OCI-LY3 (cell line): ENCODE results near the gene DHRS11.

ENCODE experiments used
- H2AFZ ChIP-seq: fragments of 200-600, 300-600 bp; shearing (Covaris generic); 2 replicates; pipeline ENCODE4 v1.6.0; 2014; ENCODE audit warnings: antibody characterized with exemption, low read depth, low read length
- H3K27ac ChIP-seq: fragments of 200-600, 300-600 bp; sonication (generic); 2 replicates; pipeline ENCODE4 v1.5.1; 2014; ENCODE audit warnings: mild to moderate bottlenecking, low read length, moderate library complexity, mixed read lengths
- H3K27me3 ChIP-seq: fragments of 200-600, 300-600 bp; sonication (generic); 2 replicates; pipeline ENCODE4 v1.6.1; 2014; ENCODE audit warnings: low read depth, low read length, mixed read lengths
- H3K36me3 ChIP-seq: fragments of 200-600, 300-600 bp; sonication (generic); replicated peaks from 2 replicates; pipeline ENCODE3; 2014; ENCODE audit warnings: low read depth, low read length, mixed read lengths
- H3K4me1 ChIP-seq: fragments of 300-600, 200-600 bp; sonication (generic); 2 replicates; pipeline ENCODE4 v1.6.1; 2014; ENCODE audit warnings: low read length, mixed read lengths
- H3K4me2 ChIP-seq: fragments of 200-600, 300-600 bp; sonication (generic); 2 replicates; pipeline ENCODE4 v1.6.1; 2014; ENCODE audit warnings: low read length, mixed read lengths
- H3K4me3 ChIP-seq: fragments of 300-600, 200-600 bp; sonication (generic); 2 replicates; pipeline ENCODE4 v1.5.1; 2014; ENCODE audit warnings: antibody characterized with exemption, mild to moderate bottlenecking, low read length, moderate library complexity
- H3K79me2 ChIP-seq: fragments of 300-600, 200-600 bp; shearing (Covaris generic); 2 replicates; pipeline ENCODE4 v1.6.1; 2014; ENCODE audit warnings: mild to moderate bottlenecking, low read length, mixed read lengths
- H3K9ac ChIP-seq: fragments of 300-600, 200-600 bp; shearing (Covaris generic); 2 replicates; pipeline ENCODE4 v1.6.0; 2014; ENCODE audit warnings: mild to moderate bottlenecking, low read length, moderate library complexity
- H3K9me3 ChIP-seq: fragments of 200-600, 300-600 bp; shearing (Covaris generic); 2 replicates; pipeline ENCODE4 v1.6.1; 2014; ENCODE audit warnings: low read length, mixed read lengths; ENCODE audit not compliant: insufficient read depth
- H4K20me1 ChIP-seq: fragments of 200-600, 300-600 bp; sonication (generic); 2 replicates; pipeline ENCODE4 v1.6.1; 2016; ENCODE audit warnings: low read length, mixed read lengths; ENCODE audit not compliant: insufficient read depth
- EZH2phosphoT487 ChIP-seq: fragments of 200-600 bp; shearing (Covaris generic); IDR thresholded peaks from 2 replicates; pipeline ENCODE4 v1.6.1; 2018; ENCODE audit warnings: antibody characterized with exemption, mixed run types, low read depth
- TF ChIP-seq, protein P1 (sequence below): fragments of 200-600, 300-600 bp; sonication (generic); IDR thresholded peaks from 2 replicates; pipeline ENCODE4 v1.5.1; 2014; ENCODE audit warnings: antibody characterized with exemption, low read length, low read depth

Gene DHRS11

DNA sequence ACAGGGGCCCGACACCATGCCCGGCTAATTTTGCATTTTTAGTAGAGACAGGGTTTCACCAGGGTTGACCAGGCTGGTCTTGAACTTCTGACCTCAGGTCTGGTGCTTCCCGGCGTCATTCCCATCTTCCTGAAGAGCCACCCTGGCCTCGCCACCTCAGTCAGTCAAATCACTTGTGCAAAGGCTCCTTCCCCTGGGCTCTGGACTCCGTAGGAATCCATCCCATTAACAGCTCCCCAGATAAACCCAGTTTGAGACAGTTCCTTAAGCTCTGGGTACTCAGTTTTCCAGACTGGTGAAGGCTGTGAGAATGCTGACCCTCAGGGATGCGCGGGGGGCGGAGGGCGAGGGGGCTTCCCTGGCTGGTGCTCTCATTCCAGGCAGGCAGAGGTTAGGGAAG lies 49.2 kb downstream of the DHRS11 start:
- Histone ChIP-seq H3K9me3 (no peaks in the 10 kb centered on the region), H4K20me1 (no peaks in the 10 kb centered on the region), H3K27ac (no peak overlapping the region), H3K4me1 (no peaks in the 10 kb centered on the region), H2AFZ (no peak overlapping the region), H3K36me3 (no peaks in the 10 kb centered on the region), H3K9ac (no peak overlapping the region), H3K4me3 (no peak overlapping the region), H3K27me3 (peaks cover 59% of the 10 kb centered on the region), H3K4me2 (no peak overlapping the region), H3K79me2 (no peaks in the 10 kb centered on the region)
- TF ChIP-seq, protein P1, sequence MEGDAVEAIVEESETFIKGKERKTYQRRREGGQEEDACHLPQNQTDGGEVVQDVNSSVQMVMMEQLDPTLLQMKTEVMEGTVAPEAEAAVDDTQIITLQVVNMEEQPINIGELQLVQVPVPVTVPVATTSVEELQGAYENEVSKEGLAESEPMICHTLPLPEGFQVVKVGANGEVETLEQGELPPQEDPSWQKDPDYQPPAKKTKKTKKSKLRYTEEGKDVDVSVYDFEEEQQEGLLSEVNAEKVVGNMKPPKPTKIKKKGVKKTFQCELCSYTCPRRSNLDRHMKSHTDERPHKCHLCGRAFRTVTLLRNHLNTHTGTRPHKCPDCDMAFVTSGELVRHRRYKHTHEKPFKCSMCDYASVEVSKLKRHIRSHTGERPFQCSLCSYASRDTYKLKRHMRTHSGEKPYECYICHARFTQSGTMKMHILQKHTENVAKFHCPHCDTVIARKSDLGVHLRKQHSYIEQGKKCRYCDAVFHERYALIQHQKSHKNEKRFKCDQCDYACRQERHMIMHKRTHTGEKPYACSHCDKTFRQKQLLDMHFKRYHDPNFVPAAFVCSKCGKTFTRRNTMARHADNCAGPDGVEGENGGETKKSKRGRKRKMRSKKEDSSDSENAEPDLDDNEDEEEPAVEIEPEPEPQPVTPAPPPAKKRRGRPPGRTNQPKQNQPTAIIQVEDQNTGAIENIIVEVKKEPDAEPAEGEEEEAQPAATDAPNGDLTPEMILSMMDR = no peak
- no peak for TF ChIP-seq EZH2phosphoT487

DNA sequence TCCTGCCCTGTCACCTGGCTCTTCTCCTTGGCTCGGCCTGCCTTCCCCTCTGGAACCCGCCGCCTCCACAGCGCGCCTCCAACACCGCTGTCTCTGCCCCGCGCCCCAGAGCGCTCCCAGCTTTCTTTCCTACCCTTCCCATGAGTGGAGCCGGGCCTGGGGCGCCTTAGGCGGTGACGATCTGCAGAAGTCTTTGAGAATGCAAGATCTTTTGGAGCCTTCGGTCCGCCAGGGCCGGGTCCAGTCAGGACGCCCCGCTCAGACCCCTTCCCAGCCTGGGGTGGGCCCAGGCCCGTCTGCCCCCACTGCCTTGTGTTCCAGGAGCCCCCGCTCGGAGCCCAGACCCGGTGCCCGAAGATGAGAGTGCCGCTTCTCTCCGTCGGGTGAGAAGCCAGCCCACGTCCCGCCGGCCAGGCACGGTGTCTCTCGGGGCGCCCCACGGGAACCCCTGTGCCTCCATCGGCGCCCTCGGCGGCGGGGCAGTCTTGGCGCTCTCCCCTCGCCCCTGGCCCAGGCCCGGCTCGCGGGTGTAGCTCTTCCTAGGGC lies 49.7 kb downstream of the DHRS11 start:
- Histone ChIP-seq H3K79me2 (no peaks in the 10 kb centered on the region), H3K27me3 (peaks cover 58% of the 10 kb centered on the region), H3K9me3 (no peaks in the 10 kb centered on the region), H3K36me3 (no peaks in the 10 kb centered on the region), H3K4me3 (no peak overlapping the region), H3K4me2 (no peak overlapping the region), H3K4me1 (no peaks in the 10 kb centered on the region), H4K20me1 (no peaks in the 10 kb centered on the region), H3K27ac (no peak overlapping the region), H2AFZ (no peak overlapping the region), H3K9ac (no peak overlapping the region)
- no peak for TF ChIP-seq EZH2phosphoT487
- TF ChIP-seq, protein P1 = no peak

DNA sequence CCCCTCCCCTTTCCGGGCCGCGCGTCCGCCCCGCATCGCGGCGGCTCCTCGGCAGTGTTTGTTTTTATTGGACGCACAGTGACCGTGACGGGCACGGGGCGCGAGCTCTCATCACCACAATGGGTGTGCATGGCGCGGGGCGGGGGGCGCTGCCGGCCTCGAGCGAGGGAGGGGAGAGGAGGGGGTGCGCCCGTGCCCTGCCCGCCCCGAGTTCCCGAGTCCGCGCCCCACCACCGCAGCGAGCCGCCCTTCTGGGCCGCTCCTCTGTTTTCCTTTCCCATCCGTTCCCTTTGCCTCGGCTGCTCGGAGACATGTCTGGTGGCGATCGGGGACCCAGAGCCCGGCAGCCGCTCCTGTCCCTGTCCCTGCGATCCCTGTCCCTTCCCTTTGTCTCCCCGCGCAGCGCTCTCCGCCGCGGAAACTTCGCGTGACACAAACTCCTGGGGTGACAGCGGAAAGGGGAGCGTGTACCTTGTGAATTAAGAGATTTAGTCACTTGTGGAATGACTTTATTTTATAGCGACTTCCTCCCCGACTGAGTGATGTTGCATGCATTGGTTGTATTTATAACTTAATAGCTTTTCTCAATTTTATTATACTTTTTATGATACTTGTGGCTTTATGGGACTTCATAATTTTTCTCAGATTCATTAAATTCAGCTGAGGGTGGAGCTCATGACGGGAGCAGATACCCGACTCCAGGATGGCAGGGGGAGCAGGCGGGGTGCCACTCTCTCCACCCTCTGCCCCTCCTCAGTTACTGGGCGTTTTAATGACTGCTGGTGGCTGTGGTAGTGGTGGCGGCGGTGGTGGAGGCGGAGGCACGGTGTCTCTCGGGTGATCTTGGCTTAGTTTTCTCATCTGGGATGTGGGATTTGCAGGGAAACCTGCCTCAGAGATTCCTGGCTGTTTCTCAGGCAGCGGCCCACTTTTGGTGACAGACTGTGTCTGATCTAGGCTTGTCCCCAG lies 50.5 kb downstream of the DHRS11 start:
- no peaks in the 10 kb centered on the region for H3K79me2 ChIP-seq
- TF ChIP-seq, protein P1 = no peak
- no peak for TF ChIP-seq EZH2phosphoT487
- no peaks in the 10 kb centered on the region for H3K4me1 ChIP-seq
- no peak overlapping the region for H3K4me3 ChIP-seq
- no peaks in the 10 kb centered on the region for H3K36me3 ChIP-seq
- H3K27me3 ChIP-seq = peaks cover 57% of the 10 kb centered on the region
- H3K27ac ChIP-seq = no peak overlapping the region
- no peak overlapping the region for H3K9ac ChIP-seq
- no peaks in the 10 kb centered on the region for H4K20me1 ChIP-seq
- no peaks in the 10 kb centered on the region for H3K9me3 ChIP-seq
- no peak overlapping the region for H2AFZ ChIP-seq
- no peak overlapping the region for H3K4me2 ChIP-seq

DNA sequence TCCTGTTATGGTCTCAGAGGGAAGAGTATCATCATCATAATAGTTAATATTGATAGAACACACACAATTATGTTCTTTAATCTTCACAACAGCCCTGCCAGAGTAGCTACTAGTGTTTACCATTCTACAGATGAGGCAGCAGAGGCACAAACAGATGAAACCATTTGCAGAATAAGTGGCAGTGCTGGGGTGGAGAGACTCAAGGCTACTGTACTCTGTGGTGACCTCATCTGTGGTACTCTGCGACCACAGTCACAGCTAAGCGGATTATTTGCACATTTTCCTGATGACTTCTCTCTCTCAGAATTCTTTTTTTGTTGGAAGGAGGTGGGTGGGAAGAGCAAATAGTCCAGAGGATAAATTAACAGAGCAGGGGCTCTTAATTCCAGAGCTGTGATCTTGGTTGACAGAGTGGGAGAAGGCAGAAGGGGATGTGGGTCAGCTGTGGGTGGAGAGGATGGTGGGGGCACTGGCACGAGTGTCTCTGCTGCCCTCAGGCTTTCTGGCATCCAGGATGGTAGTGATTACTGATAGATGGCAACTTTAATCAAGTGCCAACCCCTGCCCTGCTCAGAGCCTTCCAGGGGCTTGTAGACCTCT lies 51.5 kb downstream of the DHRS11 start:
- no peak overlapping the region for H3K27ac ChIP-seq
- no peaks in the 10 kb centered on the region for H3K4me1 ChIP-seq
- no peaks in the 10 kb centered on the region for H4K20me1 ChIP-seq
- no peak overlapping the region for H3K4me3 ChIP-seq
- no peak overlapping the region for H2AFZ ChIP-seq
- H3K9ac ChIP-seq = no peak overlapping the region
- TF ChIP-seq EZH2phosphoT487 = no peak
- TF ChIP-seq, protein P1 = no peak
- H3K36me3 ChIP-seq = no peaks in the 10 kb centered on the region
- no peaks in the 10 kb centered on the region for H3K79me2 ChIP-seq
- no peaks in the 10 kb centered on the region for H3K9me3 ChIP-seq
- no peak overlapping the region for H3K4me2 ChIP-seq
- H3K27me3 ChIP-seq = peaks cover 56% of the 10 kb centered on the region
